HT-29 (cell line): ENCODE data around the gene DDI1. TPM values are rescaled to one million over a fixed set of nuclear protein-coding genes. Genes with fewer than 3 reads are reported as not detected.

Experiments
- DNase-seq: peaks from one replicate; pipeline ENCODE4 v3.0.0-alpha.2; 2015; ENCODE audit warnings: low spot score
- total RNA-seq: library from RNA; depleted of rRNA; stranded (reverse); fragments of >200 nt; shearing (Covaris generic); gene quantifications from 2 replicates; pipeline ENCODE4 v1.2.3, GENCODE V29; 2014; rRNA removed

The DDI1 gene
- total RNA-seq, 1 experiment from 2014 or later = not detected

GRCh38 chr11:104078245-104078644 lies 41.8 kb downstream of the DDI1 start:
- DNase-seq = no peak

GRCh38 chr11:104078995-104079394 lies 42.6 kb downstream of the DDI1 start:
- no peak for DNase-seq

GRCh38 chr11:104086621-104087020 lies 50.2 kb downstream of the DDI1 start:
- DNase-seq = no peak

Other genes starting within 250 kb of the DDI1 start
- gene PDGFD, start 127.5 kb downstream of the DDI1 start, total RNA-seq = not detected in 2 replicates